Trophoblast cell (in vitro differentiated cells and primary cell): Measurements from ENCODE around the gene NFIB.

Source experiments
- DNase-seq, 2 donors: peaks; one replicate each; pipeline ENCODE4 v3.0.0-alpha.2; 2016
- H2AFZ ChIP-seq: 2 replicates; pipeline ENCODE4 v1.6.1; 2013; ENCODE audit warnings: low read length, moderate library complexity, mild to moderate bottlenecking; ENCODE audit not compliant: insufficient read depth, poor library complexity
- H2AK5ac ChIP-seq: 2 replicates; pipeline ENCODE4 v1.6.1; 2013; ENCODE audit warnings: mild to moderate bottlenecking, low read length
- H2BK120ac ChIP-seq: 2 replicates; pipeline ENCODE4 v1.6.1; 2013; ENCODE audit warnings: low read length, mild to moderate bottlenecking, moderate library complexity; ENCODE audit not compliant: insufficient read depth, poor library complexity
- H2BK12ac ChIP-seq: 2 replicates; pipeline ENCODE4 v1.6.1; 2013; ENCODE audit warnings: mild to moderate bottlenecking, low read length, moderate library complexity
- H2BK5ac ChIP-seq: 2 replicates; pipeline ENCODE4 v1.6.1; 2013; ENCODE audit warnings: low read length, low read depth, moderate library complexity, mild to moderate bottlenecking; ENCODE audit not compliant: poor library complexity
- H3K14ac ChIP-seq: 2 replicates; pipeline ENCODE4 v1.6.1; 2013; ENCODE audit warnings: mild to moderate bottlenecking, low read length
- H3K18ac ChIP-seq: 2 replicates; pipeline ENCODE4 v1.6.1; 2013; ENCODE audit warnings: mild to moderate bottlenecking, low read length
- H3K23ac ChIP-seq: 2 replicates; pipeline ENCODE4 v1.6.1; 2013; ENCODE audit warnings: low read length
- H3K27ac ChIP-seq: 2 replicates; pipeline ENCODE4 v1.5.1; 2013; ENCODE audit warnings: low read depth, mild to moderate bottlenecking, inconsistent platforms, low read length, moderate library complexity
- H3K27me3 ChIP-seq: 2 replicates; pipeline ENCODE4 v1.6.1; 2013; ENCODE audit warnings: inconsistent platforms, mild to moderate bottlenecking, low read length, moderate library complexity; ENCODE audit not compliant: insufficient read depth
- H3K36me3 ChIP-seq, 2 experiments: 1 replicate in 1 of 2; 2 replicates in 1 of 2; pipeline ENCODE4 v1.6.1; 2013; ENCODE audit warnings: low read length in 2 of 2, mild to moderate bottlenecking in 2 of 2, moderate library complexity in 1 of 2; ENCODE audit not compliant: insufficient read depth in 2 of 2, control insufficient read depth in 1 of 2
- H3K4ac ChIP-seq: 2 replicates; pipeline ENCODE4 v1.6.1; 2013; ENCODE audit warnings: low read depth, mild to moderate bottlenecking, low read length, moderate library complexity
- H3K4me1 ChIP-seq, 2 experiments: 1 replicate in 1 of 2; 2 replicates in 1 of 2; pipeline ENCODE4 v1.6.1; 2013; ENCODE audit warnings: low read length in 2 of 2, mild to moderate bottlenecking in 2 of 2, moderate library complexity in 1 of 2; ENCODE audit not compliant: insufficient read depth in 2 of 2, control insufficient read depth in 1 of 2
- H3K4me2 ChIP-seq: 2 replicates; pipeline ENCODE4 v1.6.1; 2013; ENCODE audit warnings: inconsistent platforms, mild to moderate bottlenecking, low read length, moderate library complexity
- H3K4me3 ChIP-seq: 2 replicates; pipeline ENCODE4 v1.5.1; 2013; ENCODE audit warnings: mild to moderate bottlenecking, low read depth, low read length, inconsistent platforms
- H3K79me1 ChIP-seq: one replicate; pipeline ENCODE4 v1.6.1; 2013; ENCODE audit warnings: low read length
- H3K79me2 ChIP-seq: 2 replicates; pipeline ENCODE4 v1.6.1; 2013; ENCODE audit warnings: low read length, mild to moderate bottlenecking; ENCODE audit not compliant: control insufficient read depth, insufficient read depth, poor library complexity
- H3K9ac ChIP-seq: 2 replicates; pipeline ENCODE4 v1.6.1; 2013; ENCODE audit warnings: mild to moderate bottlenecking, low read length
- H3K9me3 ChIP-seq: 2 replicates; pipeline ENCODE4 v1.6.1; 2013; ENCODE audit warnings: low read depth, mild to moderate bottlenecking, control low read depth, inconsistent platforms, low read length; ENCODE audit not compliant: insufficient read depth
- H4K12ac ChIP-seq: 2 replicates; pipeline ENCODE4 v1.6.1; 2013; ENCODE audit warnings: low read depth, mild to moderate bottlenecking, low read length, moderate library complexity
- H4K8ac ChIP-seq: 2 replicates; pipeline ENCODE4 v1.6.1; 2013; ENCODE audit warnings: low read depth, mild to moderate bottlenecking, low read length, moderate library complexity
- H4K91ac ChIP-seq: one replicate; pipeline ENCODE4 v1.6.1; 2013; ENCODE audit warnings: low read depth, mild to moderate bottlenecking, low read length, moderate library complexity
- WGBS: extraction: QIAGEN DNeasy Blood & Tissue Kit; methylation state at CpG from one replicate; pipeline ENCODE4 v1.1.7; 2013; ENCODE audit warnings: missing lambda C conversion rate; ENCODE audit not compliant: insufficient read length, insufficient coverage; ENCODE audit errors: extremely low coverage; 5-methylcytosine and 5-hydroxymethylcytosine counted together

Gene NFIB

GRCh38 chr9:14095277-14095676, 218.7 kb downstream of the NFIB start:
- Histone ChIP-seq H3K27me3 (no peaks in the 10 kb centered on the region), H2AK5ac (no peak overlapping the region), H4K8ac (no peak overlapping the region)

GRCh38 chr9:14094491-14094890, 219.4 kb downstream of the NFIB start:
- no peak overlapping the region for H3K23ac ChIP-seq
- H3K27ac ChIP-seq, result no peak overlapping the region
- no peaks in the 10 kb centered on the region for H3K27me3 ChIP-seq
- H3K36me3 ChIP-seq, result no peaks in the 10 kb centered on the region
- WGBS, result no CpG with 5 or more reads among the region's 5 CpGs
- no peak overlapping the region for H4K12ac ChIP-seq
- H3K18ac ChIP-seq, result no peak overlapping the region
- H3K9ac ChIP-seq, result no peak overlapping the region
- no peak for DNase-seq
- H2AFZ ChIP-seq, result no peak overlapping the region
- H2BK12ac ChIP-seq, result no peak overlapping the region
- H2BK120ac ChIP-seq, result no peak overlapping the region
- H3K79me1 ChIP-seq, result no peaks in the 10 kb centered on the region
- H3K4me3 ChIP-seq, result no peak overlapping the region
- no peaks in the 10 kb centered on the region for H3K79me2 ChIP-seq
- H4K91ac ChIP-seq, result no peak overlapping the region
- H3K4me1 ChIP-seq, result peaks cover 0 to 2% of the 10 kb centered on the region in 2 experiments
- no peak overlapping the region for H2BK5ac ChIP-seq
- H3K14ac ChIP-seq, result no peak overlapping the region
- no peak overlapping the region for H3K4me2 ChIP-seq
- no peaks in the 10 kb centered on the region for H3K9me3 ChIP-seq
- H3K4ac ChIP-seq, result no peak overlapping the region
- no peak overlapping the region for H2AK5ac ChIP-seq
- no peak overlapping the region for H4K8ac ChIP-seq

More at GRCh38 chr9:14095277-14095676, 218.7 kb downstream of the NFIB start:
- H3K18ac ChIP-seq, result no peak overlapping the region
- H3K14ac ChIP-seq, result no peak overlapping the region
- H2BK120ac ChIP-seq, result no peak overlapping the region
- H3K79me2 ChIP-seq, result no peaks in the 10 kb centered on the region
- no peak overlapping the region for H2BK12ac ChIP-seq
- H4K91ac ChIP-seq, result no peak overlapping the region
- peaks cover 0 to 2% of the 10 kb centered on the region in 2 experiments for H3K4me1 ChIP-seq
- no peak overlapping the region for H3K4me2 ChIP-seq
- no peaks in the 10 kb centered on the region for H3K36me3 ChIP-seq
- no peak overlapping the region for H4K12ac ChIP-seq
- no peak overlapping the region for H3K4ac ChIP-seq
- DNase-seq, result no peak
- H2AFZ ChIP-seq, result no peak overlapping the region
- H2BK5ac ChIP-seq, result no peak overlapping the region
- H3K9ac ChIP-seq, result no peak overlapping the region
- no peak overlapping the region for H3K23ac ChIP-seq
- no peaks in the 10 kb centered on the region for H3K79me1 ChIP-seq
- no peaks in the 10 kb centered on the region for H3K9me3 ChIP-seq
- H3K4me3 ChIP-seq, result no peak overlapping the region
- no peak overlapping the region for H3K27ac ChIP-seq

GRCh38 chr9:14092344-14092743, 221.6 kb downstream of the NFIB start:
- Histone ChIP-seq H3K27me3 (no peaks in the 10 kb centered on the region), H3K18ac (no peak overlapping the region), H2AFZ (no peak overlapping the region), H2BK12ac (no peak overlapping the region), H3K4ac (no peak overlapping the region), H2BK120ac (no peak overlapping the region), H3K4me1 (peaks cover 0 to 2% of the 10 kb centered on the region in 2 experiments), H2BK5ac (no peak overlapping the region), H3K27ac (no peak overlapping the region), H4K8ac (no peak overlapping the region), H3K4me3 (no peak overlapping the region), H3K9ac (no peak overlapping the region), H2AK5ac (no peak overlapping the region), H3K23ac (no peak overlapping the region), H4K12ac (no peak overlapping the region), H3K36me3 (no peaks in the 10 kb centered on the region), H3K9me3 (no peaks in the 10 kb centered on the region), H3K79me1 (no peaks in the 10 kb centered on the region), H3K4me2 (no peak overlapping the region), H3K79me2 (no peaks in the 10 kb centered on the region), H3K14ac (no peak overlapping the region), H4K91ac (no peak overlapping the region)
- WGBS, result no CpG with 5 or more reads among the region's 1 CpG
- no peak for DNase-seq

- Histone ChIP-seq H3K9me3 (no peaks in the 10 kb centered on the region), H3K36me3 (no peaks in the 10 kb centered on the region), H3K4ac (no peak overlapping the region), H2BK12ac (no peak overlapping the region), H3K14ac (no peak overlapping the region), H3K18ac (no peak overlapping the region), H4K91ac (no peak overlapping the region), H4K8ac (no peak overlapping the region), H2BK120ac (no peak overlapping the region), H3K9ac (no peak overlapping the region), H3K4me2 (no peak overlapping the region), H3K27me3 (no peaks in the 10 kb centered on the region), H4K12ac (no peak overlapping the region), H3K4me1 (no peaks in the 10 kb centered on the region), H3K79me2 (no peaks in the 10 kb centered on the region), H3K4me3 (no peak overlapping the region), H2AFZ (no peak overlapping the region), H3K27ac (no peak overlapping the region), H3K79me1 (no peaks in the 10 kb centered on the region), H2AK5ac (no peak overlapping the region), H2BK5ac (no peak overlapping the region), H3K23ac (no peak overlapping the region)
- DNase-seq, result no peak
- WGBS, result no CpG with 5 or more reads among the region's 4 CpGs
These were observed 224.7 kb downstream of the NFIB start for GRCh38 chr9:14089051-14089803.
